Neural cell (in vitro differentiated cells): ENCODE results near the gene THEM4. TPM values are rescaled to one million over a fixed set of nuclear protein-coding genes. Genes with fewer than 3 reads are reported as not detected.

ENCODE experiments used
- H2AFZ ChIP-seq: fragments of 200-600, 300-800 bp; sonication (generic), shearing (Covaris generic); 2 replicates; pipeline ENCODE4 v1.6.0; 2014; ENCODE audit warnings: low read depth, mild to moderate bottlenecking, antibody characterized with exemption, low read length, moderate library complexity
- H3F3A ChIP-seq: fragments of 200-600 bp; shearing (Covaris generic); 2 replicates; pipeline ENCODE4 v1.6.1; 2016; ENCODE audit warnings: mild to moderate bottlenecking, moderate library complexity, mixed read lengths, antibody characterized with exemption, low read length; ENCODE audit not compliant: insufficient read depth, poor library complexity, severe bottlenecking
- H3K27ac ChIP-seq: fragments of 200-600, 300-800 bp; sonication (generic), shearing (Covaris generic); 2 replicates; pipeline ENCODE4 v1.5.1; 2014; ENCODE audit warnings: mild to moderate bottlenecking, low read length, moderate library complexity
- H3K27me3 ChIP-seq: fragments of 300-800, 200-600 bp; sonication (generic), shearing (Covaris generic); 2 replicates; pipeline ENCODE4 v1.6.0; 2014; ENCODE audit warnings: mild to moderate bottlenecking, low read depth, low read length, moderate library complexity; ENCODE audit not compliant: insufficient read depth
- H3K36me3 ChIP-seq: fragments of 300-800, 200-600 bp; sonication (generic), shearing (Covaris generic); 2 replicates; pipeline ENCODE4 v1.5.1; 2014; ENCODE audit warnings: mild to moderate bottlenecking, antibody characterized with exemption, low read length, moderate library complexity; ENCODE audit not compliant: insufficient read depth
- H3K4me2 ChIP-seq: fragments of 300-800, 200-600 bp; sonication (generic), shearing (Covaris generic); 2 replicates; pipeline ENCODE4 v1.6.0; 2014; ENCODE audit warnings: mild to moderate bottlenecking, low read length
- H3K4me3 ChIP-seq: fragments of 300-800, 200-600 bp; sonication (generic), shearing (Covaris generic); 2 replicates; pipeline ENCODE4 v1.5.1; 2014; ENCODE audit warnings: mild to moderate bottlenecking, low read length, moderate library complexity
- H3K79me2 ChIP-seq: fragments of 200-600 bp; shearing (Covaris generic); replicated peaks from 2 replicates; pipeline ENCODE4 v1.6.0; 2014; ENCODE audit warnings: mild to moderate bottlenecking, low read length, moderate library complexity; ENCODE audit not compliant: insufficient read depth
- H3K9ac ChIP-seq: fragments of 300-800, 200-600 bp; sonication (generic), shearing (Covaris generic); 2 replicates; pipeline ENCODE4 v1.6.1; 2016; ENCODE audit warnings: mild to moderate bottlenecking, low read length, mixed read lengths
- H3K9me2 ChIP-seq: fragments of 200-600 bp; shearing (Covaris generic); 2 replicates; pipeline ENCODE4 v1.6.1; 2016; ENCODE audit warnings: mild to moderate bottlenecking, low read length, mixed read lengths; ENCODE audit not compliant: insufficient read depth
- H3K9me3 ChIP-seq: fragments of 200-600, 300-800 bp; sonication (generic), shearing (Covaris generic); 2 replicates; pipeline ENCODE4 v1.6.1; 2016; ENCODE audit warnings: mild to moderate bottlenecking, mixed run types, low read length, moderate library complexity, mixed read lengths
- H4K20me1 ChIP-seq: fragments of 200-600 bp; shearing (Covaris generic); 2 replicates; pipeline ENCODE4 v1.6.1; 2016; ENCODE audit warnings: mild to moderate bottlenecking, mixed run types; ENCODE audit not compliant: insufficient read depth
- EP300 ChIP-seq: fragments of 450-650 bp; conservative IDR thresholded peaks from 2 replicates; pipeline ENCODE4 v1.6.1; 2014; ENCODE audit warnings: antibody characterized with exemption, mild to moderate bottlenecking, moderate library complexity; ENCODE audit not compliant: poor library complexity, severe bottlenecking
- EZH2 ChIP-seq: fragments of 200-600, 300-800 bp; shearing (Covaris generic), sonication (generic); IDR thresholded peaks from 2 replicates; pipeline ENCODE4 v1.6.1; 2014; ENCODE audit warnings: antibody characterized with exemption, low read length, borderline replicate concordance, mild to moderate bottlenecking; ENCODE audit not compliant: insufficient read depth, poor library complexity, severe bottlenecking
- MXI1 ChIP-seq: fragments of 450-650 bp; conservative IDR thresholded peaks from 2 replicates; pipeline ENCODE4 v1.6.1; 2014; ENCODE audit warnings: antibody characterized with exemption, mild to moderate bottlenecking; ENCODE audit not compliant: poor library complexity, severe bottlenecking
- POLR2AphosphoS5 ChIP-seq: IDR thresholded peaks from 2 replicates; pipeline ENCODE4 v1.6.1; 2012
- RAD21 ChIP-seq: fragments of 450-650 bp; conservative IDR thresholded peaks from 2 replicates; pipeline ENCODE4 v1.6.1; 2014; ENCODE audit warnings: antibody characterized with exemption, mild to moderate bottlenecking, moderate library complexity
- SMC3 ChIP-seq: fragments of 450-650 bp; conservative IDR thresholded peaks from 2 replicates; pipeline ENCODE4 v1.6.1; 2014; ENCODE audit warnings: antibody characterized with exemption, mild to moderate bottlenecking, moderate library complexity; ENCODE audit not compliant: poor library complexity
- TAF1 ChIP-seq: IDR thresholded peaks from 2 replicates; pipeline ENCODE4 v1.6.1; 2012; ENCODE audit warnings: low read depth
- polyA plus RNA-seq: library from polyadenylated mRNA; depleted of rRNA; stranded (reverse); fragments of >200 nt; gene quantifications from 2 replicates; pipeline ENCODE4 v1.2.3, GENCODE V29; 2014
- TF ChIP-seq, protein P1 (sequence below): fragments of 450-650 bp; IDR thresholded peaks from 2 replicates; pipeline ENCODE4 v1.5.1; 2014; ENCODE audit warnings: antibody characterized with exemption, mild to moderate bottlenecking, moderate library complexity; ENCODE audit not compliant: poor library complexity, severe bottlenecking
- TF ChIP-seq, protein P2 (sequence below): IDR thresholded peaks from 2 replicates; pipeline ENCODE4 v1.6.1; 2012; ENCODE audit warnings: borderline replicate concordance

Gene THEM4
- polyA plus RNA-seq, 1 donor from 2014 or later: 11.3 TPM

DNA sequence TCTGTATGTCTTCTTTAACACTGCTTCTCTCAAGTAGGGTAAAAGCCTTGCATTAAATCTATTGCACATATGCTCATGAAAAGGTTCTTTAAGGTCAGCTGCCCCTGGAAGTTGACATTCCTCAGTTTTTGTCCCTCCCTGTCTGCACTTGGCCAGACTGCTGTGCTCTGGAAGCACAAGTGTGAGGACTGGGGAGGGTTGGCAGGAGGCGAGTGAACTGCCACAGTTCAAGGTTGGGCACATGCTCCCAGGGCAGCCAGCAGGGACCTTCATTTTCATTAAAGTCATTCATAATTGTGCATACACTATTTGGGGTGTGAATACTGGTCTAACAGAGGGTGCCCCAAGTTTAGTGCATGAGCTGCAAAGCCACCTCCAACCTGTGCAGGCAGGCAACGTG lies 44.9 kb downstream of the THEM4 start:
- no peak overlapping the region for H3K27ac ChIP-seq
- H3K9me3 ChIP-seq: no peaks in the 10 kb centered on the region
- H3K27me3 ChIP-seq: no peaks in the 10 kb centered on the region
- H3K4me2 ChIP-seq: no peak overlapping the region
- no peaks in the 10 kb centered on the region for H3K9me2 ChIP-seq
- no peak for TF ChIP-seq MXI1
- no peak for TF ChIP-seq EZH2
- no peak for TF ChIP-seq POLR2AphosphoS5
- TF ChIP-seq, protein P1, sequence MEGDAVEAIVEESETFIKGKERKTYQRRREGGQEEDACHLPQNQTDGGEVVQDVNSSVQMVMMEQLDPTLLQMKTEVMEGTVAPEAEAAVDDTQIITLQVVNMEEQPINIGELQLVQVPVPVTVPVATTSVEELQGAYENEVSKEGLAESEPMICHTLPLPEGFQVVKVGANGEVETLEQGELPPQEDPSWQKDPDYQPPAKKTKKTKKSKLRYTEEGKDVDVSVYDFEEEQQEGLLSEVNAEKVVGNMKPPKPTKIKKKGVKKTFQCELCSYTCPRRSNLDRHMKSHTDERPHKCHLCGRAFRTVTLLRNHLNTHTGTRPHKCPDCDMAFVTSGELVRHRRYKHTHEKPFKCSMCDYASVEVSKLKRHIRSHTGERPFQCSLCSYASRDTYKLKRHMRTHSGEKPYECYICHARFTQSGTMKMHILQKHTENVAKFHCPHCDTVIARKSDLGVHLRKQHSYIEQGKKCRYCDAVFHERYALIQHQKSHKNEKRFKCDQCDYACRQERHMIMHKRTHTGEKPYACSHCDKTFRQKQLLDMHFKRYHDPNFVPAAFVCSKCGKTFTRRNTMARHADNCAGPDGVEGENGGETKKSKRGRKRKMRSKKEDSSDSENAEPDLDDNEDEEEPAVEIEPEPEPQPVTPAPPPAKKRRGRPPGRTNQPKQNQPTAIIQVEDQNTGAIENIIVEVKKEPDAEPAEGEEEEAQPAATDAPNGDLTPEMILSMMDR: no peak
- TF ChIP-seq SMC3: no peak
- TF ChIP-seq RAD21: no peak
- TF ChIP-seq, protein P2, sequence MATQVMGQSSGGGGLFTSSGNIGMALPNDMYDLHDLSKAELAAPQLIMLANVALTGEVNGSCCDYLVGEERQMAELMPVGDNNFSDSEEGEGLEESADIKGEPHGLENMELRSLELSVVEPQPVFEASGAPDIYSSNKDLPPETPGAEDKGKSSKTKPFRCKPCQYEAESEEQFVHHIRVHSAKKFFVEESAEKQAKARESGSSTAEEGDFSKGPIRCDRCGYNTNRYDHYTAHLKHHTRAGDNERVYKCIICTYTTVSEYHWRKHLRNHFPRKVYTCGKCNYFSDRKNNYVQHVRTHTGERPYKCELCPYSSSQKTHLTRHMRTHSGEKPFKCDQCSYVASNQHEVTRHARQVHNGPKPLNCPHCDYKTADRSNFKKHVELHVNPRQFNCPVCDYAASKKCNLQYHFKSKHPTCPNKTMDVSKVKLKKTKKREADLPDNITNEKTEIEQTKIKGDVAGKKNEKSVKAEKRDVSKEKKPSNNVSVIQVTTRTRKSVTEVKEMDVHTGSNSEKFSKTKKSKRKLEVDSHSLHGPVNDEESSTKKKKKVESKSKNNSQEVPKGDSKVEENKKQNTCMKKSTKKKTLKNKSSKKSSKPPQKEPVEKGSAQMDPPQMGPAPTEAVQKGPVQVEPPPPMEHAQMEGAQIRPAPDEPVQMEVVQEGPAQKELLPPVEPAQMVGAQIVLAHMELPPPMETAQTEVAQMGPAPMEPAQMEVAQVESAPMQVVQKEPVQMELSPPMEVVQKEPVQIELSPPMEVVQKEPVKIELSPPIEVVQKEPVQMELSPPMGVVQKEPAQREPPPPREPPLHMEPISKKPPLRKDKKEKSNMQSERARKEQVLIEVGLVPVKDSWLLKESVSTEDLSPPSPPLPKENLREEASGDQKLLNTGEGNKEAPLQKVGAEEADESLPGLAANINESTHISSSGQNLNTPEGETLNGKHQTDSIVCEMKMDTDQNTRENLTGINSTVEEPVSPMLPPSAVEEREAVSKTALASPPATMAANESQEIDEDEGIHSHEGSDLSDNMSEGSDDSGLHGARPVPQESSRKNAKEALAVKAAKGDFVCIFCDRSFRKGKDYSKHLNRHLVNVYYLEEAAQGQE: no peak
- no peak for TF ChIP-seq TAF1
- TF ChIP-seq EP300: no peak
- H3K4me3 ChIP-seq: no peak overlapping the region
- no peaks in the 10 kb centered on the region for H4K20me1 ChIP-seq
- no peaks in the 10 kb centered on the region for H3K36me3 ChIP-seq
- no peak overlapping the region for H3K9ac ChIP-seq
- H3K79me2 ChIP-seq: no peaks in the 10 kb centered on the region
- no peak overlapping the region for H2AFZ ChIP-seq
- H3F3A ChIP-seq: no peaks in the 10 kb centered on the region

GRCh38 chr1:151862604-151863003 lies 46.7 kb downstream of the THEM4 start:
- Histone ChIP-seq H4K20me1 (no peaks in the 10 kb centered on the region), H2AFZ (no peak overlapping the region), H3K79me2 (no peaks in the 10 kb centered on the region), H3K4me3 (no peak overlapping the region), H3F3A (no peaks in the 10 kb centered on the region), H3K9me3 (no peaks in the 10 kb centered on the region), H3K27ac (no peak overlapping the region), H3K27me3 (no peaks in the 10 kb centered on the region), H3K9ac (no peak overlapping the region), H3K9me2 (no peaks in the 10 kb centered on the region), H3K36me3 (no peaks in the 10 kb centered on the region), H3K4me2 (no peak overlapping the region)
- TF ChIP-seq EP300 (no peak), MXI1 (no peak), TAF1 (no peak), RAD21 (no peak), EZH2 (no peak), SMC3 (no peak), POLR2AphosphoS5 (no peak)
- TF ChIP-seq, protein P1: no peak
- TF ChIP-seq, protein P2: no peak
